Neural crest cell (in vitro differentiated cells): ENCODE results near the gene GEN1. TPM values are rescaled to one million over a fixed set of nuclear protein-coding genes. Genes with fewer than 3 reads are reported as not detected.

Experiments used
- DNase-seq: peaks from one replicate; pipeline ENCODE4 v3.0.0; 2021; ENCODE audit warnings: low read depth, mixed read lengths, low spot score
- H3K27ac Mint-ChIP-seq: one replicate; pipeline ENCODE4 v1.8.0; 2021; ENCODE audit warnings: mild to moderate bottlenecking, mixed read lengths; ENCODE audit not compliant: unreplicated experiment
- H3K27me3 Mint-ChIP-seq: 2 replicates; pipeline ENCODE4 v1.8.0; 2021; ENCODE audit warnings: low read depth, mild to moderate bottlenecking, mixed read lengths
- H3K36me3 Mint-ChIP-seq: 2 replicates; pipeline ENCODE4 v1.8.0; 2021; ENCODE audit warnings: low read depth, mild to moderate bottlenecking, mixed read lengths
- H3K4me1 Mint-ChIP-seq: 2 replicates; pipeline ENCODE4 v1.8.0; 2021; ENCODE audit warnings: mixed read lengths
- H3K4me3 Mint-ChIP-seq: one replicate; pipeline ENCODE4 v1.8.0; 2021; ENCODE audit warnings: mild to moderate bottlenecking, mixed read lengths
- H3K9me3 Mint-ChIP-seq: 2 replicates; pipeline ENCODE4 v1.8.0; 2021; ENCODE audit warnings: mixed read lengths
- total RNA-seq: library from RNA; stranded (reverse); gene quantifications from 2 replicates; pipeline ENCODE4 v1.2.1, GENCODE V29; 2021
- TF ChIP-seq, protein P1 (sequence below): fragments of 200-600 bp; sonication (generic); conservative IDR thresholded peaks from 2 replicates; pipeline ENCODE4 v1.5.0; 2021; ENCODE audit warnings: antibody characterized with exemption, mild to moderate bottlenecking

The GEN1 gene
- total RNA-seq, 1 donor from 2014 or later, result 29.7 TPM

DNA sequence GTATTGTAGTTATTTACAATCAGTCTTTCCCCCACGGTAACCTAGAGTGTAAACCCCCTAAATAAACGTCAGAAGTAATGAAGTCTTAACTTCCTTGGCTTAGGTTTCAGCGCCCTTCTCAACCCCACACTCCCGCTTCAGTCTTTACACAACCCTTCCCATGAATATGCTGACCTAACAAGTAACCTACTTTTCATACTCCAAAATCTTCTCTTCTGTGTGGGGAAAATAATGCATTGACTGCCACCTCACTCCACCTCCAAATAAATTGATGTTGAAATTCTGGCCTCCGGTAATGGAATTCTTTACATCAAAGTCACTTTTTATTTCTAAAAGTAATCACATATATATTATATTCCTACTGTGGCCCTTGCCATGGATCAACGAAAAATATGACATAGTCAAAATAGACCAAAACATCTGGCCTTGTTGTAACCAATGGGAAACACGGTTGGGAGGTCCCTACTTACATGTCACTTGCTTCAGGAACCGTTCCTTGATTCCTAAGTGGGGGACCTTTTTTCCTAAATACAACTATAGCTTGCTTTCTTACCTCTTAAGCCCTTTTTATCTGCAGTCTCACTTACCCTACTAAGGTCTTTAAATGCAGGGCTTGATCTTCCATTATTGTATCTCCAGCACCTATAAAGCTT is 961 bp downstream of the GEN1 start:
- H3K9me3 Mint-ChIP-seq, result no peaks in the 10 kb centered on the region
- peaks cover 50% of the 10 kb centered on the region for H3K4me1 Mint-ChIP-seq
- peak overlapping the region; percentile 98 for H3K27ac Mint-ChIP-seq
- H3K36me3 Mint-ChIP-seq, result no peaks in the 10 kb centered on the region
- peak overlapping the region; percentile 94 for H3K4me3 Mint-ChIP-seq
- TF ChIP-seq, protein P1, sequence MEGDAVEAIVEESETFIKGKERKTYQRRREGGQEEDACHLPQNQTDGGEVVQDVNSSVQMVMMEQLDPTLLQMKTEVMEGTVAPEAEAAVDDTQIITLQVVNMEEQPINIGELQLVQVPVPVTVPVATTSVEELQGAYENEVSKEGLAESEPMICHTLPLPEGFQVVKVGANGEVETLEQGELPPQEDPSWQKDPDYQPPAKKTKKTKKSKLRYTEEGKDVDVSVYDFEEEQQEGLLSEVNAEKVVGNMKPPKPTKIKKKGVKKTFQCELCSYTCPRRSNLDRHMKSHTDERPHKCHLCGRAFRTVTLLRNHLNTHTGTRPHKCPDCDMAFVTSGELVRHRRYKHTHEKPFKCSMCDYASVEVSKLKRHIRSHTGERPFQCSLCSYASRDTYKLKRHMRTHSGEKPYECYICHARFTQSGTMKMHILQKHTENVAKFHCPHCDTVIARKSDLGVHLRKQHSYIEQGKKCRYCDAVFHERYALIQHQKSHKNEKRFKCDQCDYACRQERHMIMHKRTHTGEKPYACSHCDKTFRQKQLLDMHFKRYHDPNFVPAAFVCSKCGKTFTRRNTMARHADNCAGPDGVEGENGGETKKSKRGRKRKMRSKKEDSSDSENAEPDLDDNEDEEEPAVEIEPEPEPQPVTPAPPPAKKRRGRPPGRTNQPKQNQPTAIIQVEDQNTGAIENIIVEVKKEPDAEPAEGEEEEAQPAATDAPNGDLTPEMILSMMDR, result no peak
- H3K27me3 Mint-ChIP-seq, result no peaks in the 10 kb centered on the region
- no peak for DNase-seq

GRCh38 chr2:17756668-17757067 is 2.7 kb downstream of the GEN1 start:
- Mint-ChIP-seq H3K9me3 (no peaks in the 10 kb centered on the region), H3K36me3 (no peaks in the 10 kb centered on the region), H3K4me3 (peak overlapping the region; percentile 64), H3K27ac (no peak overlapping the region), H3K27me3 (no peaks in the 10 kb centered on the region), H3K4me1 (peaks cover 42% of the 10 kb centered on the region)
- TF ChIP-seq, protein P1, result no peak
- no peak for DNase-seq

GRCh38 chr2:17757321-17757720 is 3.4 kb downstream of the GEN1 start:
- Mint-ChIP-seq H3K4me3 (no peak overlapping the region), H3K4me1 (peaks cover 36% of the 10 kb centered on the region), H3K9me3 (no peaks in the 10 kb centered on the region), H3K27ac (no peak overlapping the region), H3K36me3 (no peaks in the 10 kb centered on the region), H3K27me3 (no peaks in the 10 kb centered on the region)
- DNase-seq, result no peak
- TF ChIP-seq, protein P1, result no peak

DNA sequence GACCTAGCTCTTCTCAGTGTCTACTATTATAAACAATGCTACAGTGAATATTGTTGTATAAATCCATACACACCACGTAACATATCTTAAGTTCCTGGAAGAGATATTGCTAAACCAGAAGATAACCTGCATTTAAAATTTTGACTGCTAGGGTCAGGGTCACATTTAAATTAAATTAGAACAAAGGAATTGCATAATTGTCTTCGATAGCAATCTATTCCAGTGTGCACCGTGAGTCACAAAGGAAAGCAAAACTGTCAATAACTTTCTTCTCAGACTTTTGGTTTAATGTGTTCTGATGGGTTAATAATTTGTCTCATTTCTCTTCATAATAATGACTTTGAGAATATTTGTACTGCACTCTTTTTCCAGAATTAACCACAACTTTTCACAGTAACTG is 4.2 kb downstream of the GEN1 start:
- Mint-ChIP-seq H3K27me3 (no peaks in the 10 kb centered on the region), H3K27ac (no peak overlapping the region), H3K36me3 (no peaks in the 10 kb centered on the region), H3K4me3 (no peak overlapping the region), H3K9me3 (no peaks in the 10 kb centered on the region), H3K4me1 (peaks cover 29% of the 10 kb centered on the region)
- DNase-seq, result no peak
- TF ChIP-seq, protein P1, result no peak

DNA sequence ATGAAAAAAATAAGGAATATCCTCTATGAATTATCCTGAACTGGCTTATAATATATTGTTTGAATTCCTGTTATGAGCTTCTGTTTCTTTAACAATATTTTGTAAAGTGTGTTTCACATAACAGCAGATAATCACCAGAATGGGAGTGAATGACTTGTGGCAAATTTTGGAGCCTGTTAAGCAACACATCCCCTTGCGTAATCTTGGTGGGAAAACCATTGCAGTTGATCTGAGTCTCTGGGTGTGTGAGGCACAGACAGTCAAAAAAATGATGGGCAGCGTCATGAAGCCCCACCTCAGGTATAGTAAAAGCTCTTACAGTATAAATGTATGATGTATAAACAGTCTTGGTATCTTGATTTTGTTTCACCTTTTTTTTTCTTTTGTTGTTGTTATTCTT is 5.9 kb downstream of the GEN1 start:
- Mint-ChIP-seq H3K36me3 (no peaks in the 10 kb centered on the region), H3K9me3 (no peaks in the 10 kb centered on the region), H3K27ac (no peak overlapping the region), H3K4me3 (no peak overlapping the region), H3K4me1 (peaks cover 24% of the 10 kb centered on the region), H3K27me3 (no peaks in the 10 kb centered on the region)
- TF ChIP-seq, protein P1, result no peak
- DNase-seq, result no peak
